Endodermal cell (in vitro differentiated cells): ENCODE data around the gene KCND3. TPM values are rescaled to one million over a fixed set of nuclear protein-coding genes. Genes with fewer than 3 reads are reported as not detected.
A peak's percentile ranks its signal among the peaks of the same experiment; 100 is the strongest.

ENCODE experiments used
- DNase-seq: peaks from one replicate; pipeline ENCODE4 v3.0.0-alpha.2; 2017
- H3K27ac ChIP-seq: 2 replicates; pipeline ENCODE4 v1.5.1; 2013; ENCODE audit warnings: mild to moderate bottlenecking, low read depth, low read length, moderate library complexity
- H3K27me3 ChIP-seq: 2 replicates; pipeline ENCODE4 v1.6.1; 2013; ENCODE audit warnings: mild to moderate bottlenecking, low read length, moderate library complexity; ENCODE audit not compliant: insufficient read depth, control insufficient read depth, poor library complexity, severe bottlenecking
- H3K36me3 ChIP-seq: 2 replicates; pipeline ENCODE4 v1.7.0; 2013; ENCODE audit warnings: mild to moderate bottlenecking, low read length, moderate library complexity; ENCODE audit not compliant: control insufficient read depth, insufficient read depth
- H3K4me1 ChIP-seq: one replicate; pipeline ENCODE4 v1.7.0; 2013; ENCODE audit warnings: low read length; ENCODE audit not compliant: control insufficient read depth, insufficient read depth
- H3K4me3 ChIP-seq: 2 replicates; pipeline ENCODE4 v1.5.1; 2013; ENCODE audit warnings: mild to moderate bottlenecking, low read length, moderate library complexity
- H3K9ac ChIP-seq: 2 replicates; pipeline ENCODE4 v1.6.1; 2013; ENCODE audit warnings: mild to moderate bottlenecking, low read length, moderate library complexity; ENCODE audit not compliant: poor library complexity, severe bottlenecking; ENCODE audit errors: extremely low read depth
- H3K9me3 ChIP-seq: 2 replicates; pipeline ENCODE4 v1.6.1; 2013; ENCODE audit warnings: mild to moderate bottlenecking, low read length, moderate library complexity; ENCODE audit not compliant: control insufficient read depth
- H3K27ac Mint-ChIP-seq: 2 replicates; pipeline ENCODE4 v1.8.0; 2020; ENCODE audit warnings: mixed read lengths
- H3K27me3 Mint-ChIP-seq: 2 replicates; pipeline ENCODE4 v1.8.0; 2021; ENCODE audit warnings: mild to moderate bottlenecking, mixed read lengths; ENCODE audit not compliant: insufficient read depth
- H3K36me3 Mint-ChIP-seq: 2 replicates; pipeline ENCODE4 v1.8.0; 2020; ENCODE audit warnings: low read depth, mixed read lengths
- H3K4me1 Mint-ChIP-seq: 2 replicates; pipeline ENCODE4 v1.8.0; 2020; ENCODE audit warnings: mixed read lengths
- H3K4me3 Mint-ChIP-seq: 2 replicates; pipeline ENCODE4 v1.8.0; 2020; ENCODE audit warnings: mild to moderate bottlenecking, moderate library complexity, mixed read lengths
- H3K9me3 Mint-ChIP-seq: 2 replicates; pipeline ENCODE4 v1.8.0; 2020; ENCODE audit warnings: mild to moderate bottlenecking, mixed read lengths
- CTCF ChIP-seq: fragments of 200-600 bp; sonication (generic); conservative IDR thresholded peaks from 2 replicates; pipeline ENCODE4 v1.5.0; 2021; ENCODE audit warnings: antibody characterized with exemption, mild to moderate bottlenecking
- WGBS, 2 experiments: methylation state at CpG; one replicate each; pipeline versions ENCODE4 v1.1.5 to v1.1.7; 2013; ENCODE audit warnings: missing lambda C conversion rate in 2 of 2, mixed read lengths in 1 of 2; ENCODE audit not compliant: insufficient coverage in 1 of 2, insufficient read length in 1 of 2; 5-methylcytosine and 5-hydroxymethylcytosine counted together
- total RNA-seq, 2 donors: library from RNA; stranded (reverse); fragmentation: NEBNext Ultra II Directional in 1 of 2; extraction: Animal tissue kit (Norgen Biotek cat#: 25700) in 1 of 2; gene quantifications; 2 replicates in 1 of 2; 3 replicates in 1 of 2; pipeline ENCODE4 v1.2.1, GENCODE V29; 2021

Gene KCND3
- total RNA-seq, 2 donors from 2014 or later, result 0.13 TPM; not detected in 1

DNA sequence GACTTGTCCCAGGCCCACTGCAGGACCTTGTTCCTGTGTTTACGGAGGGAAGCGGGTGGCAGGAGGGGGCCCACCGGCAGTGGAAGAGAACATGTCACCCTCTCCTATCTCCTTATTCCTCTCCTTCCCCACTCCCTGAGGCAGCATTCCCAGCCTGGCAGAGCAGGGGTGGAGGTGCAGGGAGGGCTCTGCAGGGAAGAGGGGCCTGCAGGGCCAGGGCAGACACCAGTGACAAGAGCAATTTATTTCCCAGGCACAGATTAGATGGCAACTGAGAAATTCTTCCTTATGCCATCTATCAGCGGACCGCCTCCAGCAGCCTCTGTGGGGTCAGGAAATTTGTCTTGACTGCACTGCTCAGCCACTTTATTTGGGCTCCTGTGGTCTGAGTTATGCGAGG lies 127.9 kb downstream of the KCND3 start:
- no peak overlapping the region for H3K9ac ChIP-seq
- peaks cover 54% of the 10 kb centered on the region for H3K27me3 ChIP-seq
- H3K4me1 ChIP-seq, result no peaks in the 10 kb centered on the region
- TF ChIP-seq CTCF, result no peak
- Mint-ChIP-seq H3K36me3 (no peaks in the 10 kb centered on the region), H3K27ac (no peak overlapping the region), H3K9me3 (no peaks in the 10 kb centered on the region), H3K4me3 (no peak overlapping the region), H3K27me3 (peaks cover 35% of the 10 kb centered on the region), H3K4me1 (no peaks in the 10 kb centered on the region)
- no peaks in the 10 kb centered on the region for H3K36me3 ChIP-seq
- no peak for DNase-seq
- no peaks in the 10 kb centered on the region for H3K9me3 ChIP-seq
- no peak overlapping the region for H3K4me3 ChIP-seq
- WGBS, 2 experiments, result 89 to 95% methylated on average over 3 to 6 of the region's 6 CpGs
- H3K27ac ChIP-seq, result no peak overlapping the region

- H3K9me3 Mint-ChIP-seq, result no peaks in the 10 kb centered on the region
- 85 to 92% methylated on average over 6 to 13 of the region's 13 CpGs for WGBS, 2 experiments
- no peak for DNase-seq
- H3K4me1 Mint-ChIP-seq, result peaks cover 6% of the 10 kb centered on the region
- H3K36me3 Mint-ChIP-seq, result no peaks in the 10 kb centered on the region
- H3K4me1 ChIP-seq, result no peaks in the 10 kb centered on the region
- no peak overlapping the region for H3K4me3 ChIP-seq
- no peaks in the 10 kb centered on the region for H3K36me3 ChIP-seq
- no peak overlapping the region for H3K4me3 Mint-ChIP-seq
- H3K9ac ChIP-seq, result no peak overlapping the region
- peaks cover 53% of the 10 kb centered on the region for H3K27me3 ChIP-seq
- no peak overlapping the region for H3K27ac Mint-ChIP-seq
- H3K9me3 ChIP-seq, result no peaks in the 10 kb centered on the region
- no peak overlapping the region for H3K27ac ChIP-seq
- H3K27me3 Mint-ChIP-seq, result peaks cover 41% of the 10 kb centered on the region
- no peak for TF ChIP-seq CTCF
Observed at GRCh38 chr1:111857194-111857651, 132.2 kb downstream of the KCND3 start.

- no peak overlapping the region for H3K27ac ChIP-seq
- WGBS, 2 experiments, result 81 to 82% methylated on average over 11 to 13 of the region's 13 CpGs
- H3K9me3 Mint-ChIP-seq, result no peaks in the 10 kb centered on the region
Observed at GRCh38 chr1:111856411-111857185, 132.9 kb downstream of the KCND3 start.

More at GRCh38 chr1:111856411-111857185, 132.9 kb downstream of the KCND3 start:
- Mint-ChIP-seq H3K27ac (no peak overlapping the region), H3K36me3 (no peaks in the 10 kb centered on the region), H3K4me3 (no peak overlapping the region), H3K27me3 (peaks cover 41% of the 10 kb centered on the region), H3K4me1 (peaks cover 9% of the 10 kb centered on the region)
- DNase-seq, result peak; percentile 68
- Histone ChIP-seq H3K9me3 (no peaks in the 10 kb centered on the region), H3K4me3 (no peak overlapping the region), H3K4me1 (no peaks in the 10 kb centered on the region), H3K27me3 (peaks cover 48% of the 10 kb centered on the region), H3K9ac (no peak overlapping the region), H3K36me3 (no peaks in the 10 kb centered on the region)
- no peak for TF ChIP-seq CTCF
